Smooth muscle cell (in vitro differentiated cells): ENCODE results near the gene ZNF8. TPM values are rescaled to one million over a fixed set of nuclear protein-coding genes. Genes with fewer than 3 reads are reported as not detected.
A peak's percentile ranks its signal among the peaks of the same experiment; 100 is the strongest.

ENCODE experiments used
- DNase-seq: peaks from one replicate; lab custom pipeline; 2025; ENCODE audit not compliant: unreplicated experiment; lab: John Stamatoyannopoulos, UW
- H2AFZ ChIP-seq: fragments of 200-600 bp; sonication (generic); 2 replicates; pipeline ENCODE4 v1.6.0; 2016; ENCODE audit warnings: antibody characterized with exemption, low read depth, mild to moderate bottlenecking
- H3F3A ChIP-seq: fragments of 200-600 bp; sonication (generic); 2 replicates; pipeline ENCODE4 v1.6.0; 2017; ENCODE audit warnings: antibody characterized with exemption, low read depth
- H3K27ac ChIP-seq: fragments of 200-600 bp; sonication (generic); 2 replicates; pipeline ENCODE4 v1.5.1; 2016; ENCODE audit warnings: low read depth, mild to moderate bottlenecking
- H3K27me3 ChIP-seq: fragments of 200-600 bp; sonication (generic); 2 replicates; pipeline ENCODE4 v1.6.1; 2016; ENCODE audit warnings: low read depth, mild to moderate bottlenecking
- H3K36me3 ChIP-seq: fragments of 200-600 bp; sonication (generic); 2 replicates; pipeline ENCODE4 v1.5.1; 2016; ENCODE audit warnings: low read depth
- H3K4me1 ChIP-seq: fragments of 200-600 bp; sonication (generic); 2 replicates; pipeline ENCODE4 v1.5.1; 2016; ENCODE audit warnings: low read depth
- H3K4me2 ChIP-seq: fragments of 200-600 bp; sonication (generic); 2 replicates; pipeline ENCODE4 v1.6.0; 2016; ENCODE audit warnings: mild to moderate bottlenecking
- H3K4me3 ChIP-seq: fragments of 200-600 bp; sonication (generic); 2 replicates; pipeline ENCODE4 v1.5.1; 2016; ENCODE audit warnings: mild to moderate bottlenecking
- H3K79me2 ChIP-seq: fragments of 200-600 bp; sonication (generic); 2 replicates; pipeline ENCODE4 v1.6.0; 2016; ENCODE audit warnings: low read depth, mild to moderate bottlenecking
- H3K9ac ChIP-seq: fragments of 200-600 bp; sonication (generic); 2 replicates; pipeline ENCODE4 v1.6.0; 2016; ENCODE audit warnings: low read depth
- H3K9me3 ChIP-seq: fragments of 200-600 bp; sonication (generic); replicated peaks from 2 replicates; pipeline ENCODE4 v1.5.1; 2016; ENCODE audit warnings: low read depth
- H4K20me1 ChIP-seq: fragments of 200-600 bp; sonication (generic); 2 replicates; pipeline ENCODE4 v1.6.0; 2016; ENCODE audit warnings: low read depth
- WGBS: methylation state at CpG from one replicate; pipeline ENCODE4 v1.1.7; 2016; ENCODE audit warnings: low lambda C conversion rate; 5-methylcytosine and 5-hydroxymethylcytosine counted together
- polyA plus RNA-seq: library from polyadenylated mRNA; unstranded; fragments of >200 nt; fragmentation: Nextera tagmentation; extraction: Ambion mirVana; gene quantifications from 2 replicates; pipeline ENCODE4 v1.2.1, GENCODE V29; 2016
- total RNA-seq: library from RNA; depleted of rRNA; stranded (reverse); fragments of >200 nt; gene quantifications from 2 replicates; pipeline ENCODE4 v1.2.3, GENCODE V29; 2014
- TF ChIP-seq, protein P1 (sequence below): fragments of 200-600 bp; sonication (generic); IDR thresholded peaks from 2 replicates; pipeline ENCODE4 v1.5.1; 2017; ENCODE audit warnings: borderline replicate concordance, mild to moderate bottlenecking, antibody characterized with exemption; ENCODE audit not compliant: insufficient read depth, poor library complexity, severe bottlenecking

Gene ZNF8
- total and polyA plus RNA-seq, 2 experiments from 2014 or later = 1.1 to 7.8 TPM

DNA sequence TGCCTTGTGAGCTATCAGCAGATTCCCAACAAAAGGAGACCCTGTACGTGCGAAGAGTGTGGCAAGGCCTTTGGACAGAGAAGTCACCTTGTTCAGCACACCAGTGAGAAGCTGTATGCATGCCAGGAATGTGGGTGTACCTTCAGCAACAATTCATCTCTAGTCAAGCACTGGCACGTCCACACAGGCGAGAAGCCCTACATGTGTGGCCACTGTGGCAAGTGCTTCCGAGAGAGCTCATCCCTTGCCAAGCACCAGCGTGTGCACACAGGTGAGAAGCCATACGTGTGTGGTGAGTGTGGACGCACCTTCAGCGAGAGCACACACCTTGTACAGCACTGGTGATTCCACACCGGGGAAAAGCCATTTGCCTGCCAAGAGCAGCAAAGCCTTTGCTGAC is 40.5 kb downstream of the ZNF8 start:
- Histone ChIP-seq H4K20me1 (peaks cover 88% of the 10 kb centered on the region), H3F3A (no peaks in the 10 kb centered on the region), H2AFZ (no peak overlapping the region), H3K4me2 (no peak overlapping the region), H3K36me3 (peaks cover 8% of the 10 kb centered on the region), H3K27ac (no peak overlapping the region), H3K27me3 (no peaks in the 10 kb centered on the region), H3K9me3 (no peaks in the 10 kb centered on the region), H3K4me3 (no peak overlapping the region), H3K9ac (no peak overlapping the region), H3K4me1 (no peaks in the 10 kb centered on the region), H3K79me2 (peaks cover 8% of the 10 kb centered on the region)
- DNase-seq = no peak
- TF ChIP-seq, protein P1, sequence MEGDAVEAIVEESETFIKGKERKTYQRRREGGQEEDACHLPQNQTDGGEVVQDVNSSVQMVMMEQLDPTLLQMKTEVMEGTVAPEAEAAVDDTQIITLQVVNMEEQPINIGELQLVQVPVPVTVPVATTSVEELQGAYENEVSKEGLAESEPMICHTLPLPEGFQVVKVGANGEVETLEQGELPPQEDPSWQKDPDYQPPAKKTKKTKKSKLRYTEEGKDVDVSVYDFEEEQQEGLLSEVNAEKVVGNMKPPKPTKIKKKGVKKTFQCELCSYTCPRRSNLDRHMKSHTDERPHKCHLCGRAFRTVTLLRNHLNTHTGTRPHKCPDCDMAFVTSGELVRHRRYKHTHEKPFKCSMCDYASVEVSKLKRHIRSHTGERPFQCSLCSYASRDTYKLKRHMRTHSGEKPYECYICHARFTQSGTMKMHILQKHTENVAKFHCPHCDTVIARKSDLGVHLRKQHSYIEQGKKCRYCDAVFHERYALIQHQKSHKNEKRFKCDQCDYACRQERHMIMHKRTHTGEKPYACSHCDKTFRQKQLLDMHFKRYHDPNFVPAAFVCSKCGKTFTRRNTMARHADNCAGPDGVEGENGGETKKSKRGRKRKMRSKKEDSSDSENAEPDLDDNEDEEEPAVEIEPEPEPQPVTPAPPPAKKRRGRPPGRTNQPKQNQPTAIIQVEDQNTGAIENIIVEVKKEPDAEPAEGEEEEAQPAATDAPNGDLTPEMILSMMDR = no peak
- 96% methylated on average over 10 of the region's 10 CpGs for WGBS

DNA sequence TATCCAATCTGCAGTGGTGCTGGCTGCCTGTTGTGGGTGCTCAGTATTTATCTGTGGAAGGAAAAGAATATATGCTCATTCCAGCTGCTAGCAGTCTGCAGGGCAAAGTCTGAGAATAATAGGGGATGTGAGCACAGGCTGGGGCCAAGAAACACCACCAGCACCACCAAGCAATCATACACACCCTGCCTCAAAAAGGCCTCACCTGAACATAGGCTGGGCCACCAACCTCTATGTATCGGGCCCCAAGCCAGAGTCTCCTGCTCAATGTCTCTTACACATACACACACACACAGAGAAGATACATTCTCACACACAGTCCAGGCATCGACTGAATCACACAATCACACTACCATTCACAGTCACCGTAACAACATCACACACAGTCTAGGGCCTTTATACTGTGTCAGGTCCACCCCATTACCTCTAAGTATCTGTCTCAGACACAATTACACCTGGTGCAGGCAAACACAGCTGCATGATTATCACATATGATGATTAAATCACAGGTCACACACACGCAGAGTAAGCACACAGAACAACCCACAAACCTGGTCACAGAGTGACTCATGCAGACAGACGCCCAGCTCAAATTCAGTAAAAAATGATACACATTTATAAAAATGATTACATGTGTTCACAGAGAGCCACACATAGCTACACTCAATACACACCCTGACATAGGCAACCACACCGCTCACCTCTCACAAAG is 46.7 kb downstream of the ZNF8 start:
- peaks cover 49% of the 10 kb centered on the region for H3K79me2 ChIP-seq

DNA sequence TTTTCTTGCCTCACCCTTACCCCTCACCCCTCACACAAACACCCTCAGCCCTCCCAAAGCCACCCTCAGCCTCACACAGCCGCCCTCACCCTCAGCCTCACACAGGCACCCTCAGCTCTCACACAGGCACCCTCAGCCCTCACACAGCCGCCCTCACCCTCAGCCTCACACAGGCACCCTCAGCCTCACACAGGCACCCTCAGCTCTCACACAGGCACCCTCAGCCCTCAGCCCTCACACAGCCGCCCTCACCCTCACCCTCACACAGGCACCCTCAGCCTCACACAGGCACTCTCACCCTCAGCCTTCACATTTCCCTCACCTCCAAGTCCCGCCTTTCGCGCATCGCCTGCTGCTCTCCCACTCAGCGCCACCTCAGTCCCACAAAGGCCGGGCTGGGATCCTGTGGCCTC is 47.8 kb downstream of the ZNF8 start:
- TF ChIP-seq, protein P1 = no peak
- Histone ChIP-seq H3K27ac (no peak overlapping the region), H3K79me2 (peaks cover 53% of the 10 kb centered on the region), H3K9ac (peak overlapping the region; percentile 89), H3K36me3 (no peaks in the 10 kb centered on the region), H2AFZ (no peak overlapping the region), H3K4me1 (peaks cover 5% of the 10 kb centered on the region), H3K27me3 (no peaks in the 10 kb centered on the region), H3K4me3 (peak overlapping the region; percentile 83), H3K9me3 (no peaks in the 10 kb centered on the region), H3K4me2 (peak overlapping the region; percentile 92), H4K20me1 (peaks cover 25% of the 10 kb centered on the region), H3F3A (peaks cover 6% of the 10 kb centered on the region)
- 13% methylated on average over 9 of the region's 9 CpGs for WGBS
- DNase-seq = no peak

More for the DNA sequence above, 46.7 kb downstream of the ZNF8 start:
- no peak overlapping the region for H2AFZ ChIP-seq
- H4K20me1 ChIP-seq = peaks cover 33% of the 10 kb centered on the region
- peak overlapping the region; percentile 92 for H3K4me2 ChIP-seq
- H3K36me3 ChIP-seq = no peaks in the 10 kb centered on the region
- H3K9ac ChIP-seq = peak overlapping the region; percentile 14
- peaks cover 5% of the 10 kb centered on the region for H3K4me1 ChIP-seq
- H3K27ac ChIP-seq = no peak overlapping the region
- no peak for DNase-seq
- no peaks in the 10 kb centered on the region for H3K9me3 ChIP-seq
- no peaks in the 10 kb centered on the region for H3K27me3 ChIP-seq
- 87% methylated on average over 6 of the region's 6 CpGs for WGBS
- TF ChIP-seq, protein P1 = no peak
- peak overlapping the region; percentile 83 for H3K4me3 ChIP-seq
- peaks cover 6% of the 10 kb centered on the region for H3F3A ChIP-seq
